Heart left ventricle (tissue), 16 donors: ENCODE measurements around the gene CHCT1. TPM values are rescaled to one million over a fixed set of nuclear protein-coding genes. Genes with fewer than 3 reads are reported as not detected.

ENCODE experiments used
- ATAC-seq, 4 donors: fragments of 200-7000 bp; cut with Tn5 transposase; one replicate each; pipeline ENCODE4 v1.9.1; 2020 to 2022; ENCODE audit warnings: moderate library complexity in 4 of 4, mild to moderate bottlenecking in 3 of 4, moderate number of reproducible peaks in 1 of 4
- DNase-seq, 5 donors: peaks; one replicate each; pipeline ENCODE4 v3.0.0-alpha.2; 2020
- H3K27ac ChIP-seq, 12 donors: fragments of 200-600 bp; sonication (generic) in 4 of 12; one replicate each; pipeline versions ENCODE4 v1.5.0 to v1.8.0; 2016 to 2022; ENCODE audit warnings: mild to moderate bottlenecking in 2 of 12
- H3K27me3 ChIP-seq, 9 donors: fragments of 200-600 bp; sonication (generic) in 2 of 9; one replicate each; pipeline versions ENCODE4 v1.5.1 to v1.8.0; 2016 to 2022; ENCODE audit warnings: mild to moderate bottlenecking in 3 of 9
- H3K36me3 ChIP-seq, 9 donors: fragments of 200-600 bp; sonication (generic) in 2 of 9; one replicate each; pipeline versions ENCODE4 v1.5.0 to v1.8.0; 2018 to 2022; ENCODE audit warnings: mild to moderate bottlenecking in 2 of 9
- H3K4me1 ChIP-seq, 12 donors: fragments of 200-600 bp; sonication (generic) in 4 of 12; one replicate each; pipeline versions ENCODE4 v1.5.0 to v1.8.0; 2016 to 2022; ENCODE audit warnings: mild to moderate bottlenecking in 3 of 12
- H3K4me3 ChIP-seq, 12 donors: fragments of 200-600 bp; sonication (generic) in 4 of 12; one replicate each; pipeline versions ENCODE4 v1.5.0 to v1.8.0; 2017 to 2022; ENCODE audit warnings: mild to moderate bottlenecking in 9 of 12, moderate library complexity in 4 of 12
- H3K9me3 ChIP-seq, 12 donors: fragments of 200-600 bp; sonication (generic) in 4 of 12; one replicate each; pipeline versions ENCODE4 v1.5.0 to v1.8.0; 2016 to 2022; ENCODE audit warnings: mild to moderate bottlenecking in 1 of 12
- CTCF ChIP-seq, 12 donors: fragments of 200-600 bp; sonication (generic) in 4 of 12; IDR thresholded peaks; one replicate each; pipeline versions ENCODE4 v1.5.0 to v1.8.0; 2018 to 2022; ENCODE audit warnings: antibody characterized with exemption in 12 of 12, mild to moderate bottlenecking in 5 of 12
- POLR2A ChIP-seq, 2 donors: fragments of 450-650 bp; IDR thresholded peaks; one replicate each; pipeline ENCODE4 v1.6.1; 2017; ENCODE audit warnings: antibody characterized with exemption in 2 of 2, mild to moderate bottlenecking in 2 of 2, moderate library complexity in 2 of 2
- WGBS, 4 donors: extraction: QIAGEN DNeasy Blood & Tissue Kit in 2 of 4; methylation state at CpG; one replicate each; pipeline versions ENCODE4 v1.1.5 to v1.1.7; 2013 to 2018; 5-methylcytosine and 5-hydroxymethylcytosine counted together
- intact Hi-C, 10 donors: fragments of 100-400 bp; cut with DNase I; formaldehyde crosslinking; loops; one replicate each; pipeline versions ENCODE4 v1.11.1 to v1.14.2; 2022
- polyA plus RNA-seq, 2 donors: library from polyadenylated mRNA; stranded (reverse); fragments of 200-250 nt; gene quantifications; one replicate each; pipeline ENCODE4 v1.2.3, GENCODE V29; 2013
- total RNA-seq, 9 donors: library from RNA; depleted of rRNA in 2 of 9; stranded (reverse); fragments of >200 nt in 2 of 9; fragmentation: NEBNext Ultra II Directional in 3 of 9; extraction: Animal tissue kit (Norgen Biotek cat#: 25700) in 3 of 9; gene quantifications; one replicate each; pipeline versions ENCODE4 v1.1.0 to v1.2.4, GENCODE V29; 2016 to 2023
- donor health status: ischemic (EF 13 %, LVEDD 7.1; RV severe dilation, severe dysfunction).
- donor health status: healthy with polysubstance abuse.
- donor health status: DM: no; HTN: yes; CAD: no.
- donor health status: DM: no; HTN: no; CAD: no.
- donor health status: ischemic (EF 25% LVEDD 6.9; RV normal size, moderate dysfunction).
- donor health status: ischemic (EF 25% LVEDD 5.7; RV mildly dilated, moderate dysfunction).
- donor health status: healthy.
- donor health status: DM: yes; HTN: yes; CAD: no.
- donor health status: ischemic (EF 35%, LVEDD 5.7; RV mildly dilated, moderate dysfunction).
- donor health status: nonischemic (EF 11% LVEDD 7.7; RV severe dilation, severe dysfunction).
- donor health status: DM: yes; HTN: yes; CAD: no.
- donor health status: PGD.
- donor health status: ischemic (EF 29% LVEDD 5.4; RV normal size, mild dysfunction).
- donor health status: nonischemic (EF 23%, LVEDD 6.1; RV moderate dilation, normal function).

CHCT1 gene
- total and polyA plus RNA-seq, 11 donors: 0.27 TPM; not detected in 10

GRCh38 chr17:60451071-60451470 lies 28.8 kb downstream of the CHCT1 start:
- no peak for ATAC-seq
- intact Hi-C loops: loop anchor here in 1 of 10 donors (10.0 kb wide), 1 partner anchor 184 kb away; no protein-coding TSS in a partner anchor

GRCh38 chr17:60451965-60452364 lies 29.7 kb downstream of the CHCT1 start:
- no peak for ATAC-seq
- Histone ChIP-seq H3K27ac (no peak overlapping the region), H3K9me3 (no peaks in the 10 kb centered on the region), H3K4me3 (no peak overlapping the region), H3K4me1 (no peaks in the 10 kb centered on the region), H3K36me3 (peaks cover 0 to 99% (median 95%) of the 10 kb centered on the region in 9 donors), H3K27me3 (no peaks in the 10 kb centered on the region)
- intact Hi-C loops: loop anchor here in 1 of 10 donors (10.0 kb wide), 1 partner anchor 183 kb away; no protein-coding TSS in a partner anchor
- DNase-seq: no peak
- TF ChIP-seq CTCF (IDR thresholded peaks at IDR 0.05) (no peak), POLR2A (IDR thresholded peaks at IDR 0.05) (no peak)

More at GRCh38 chr17:60451071-60451470, 28.8 kb downstream of the CHCT1 start:
- Histone ChIP-seq H3K27me3 (no peaks in the 10 kb centered on the region), H3K9me3 (no peaks in the 10 kb centered on the region), H3K36me3 (peaks cover 0 to 99% (median 95%) of the 10 kb centered on the region in 9 donors), H3K4me1 (no peaks in the 10 kb centered on the region), H3K4me3 (no peak overlapping the region), H3K27ac (no peak overlapping the region)
- 95 to 100% (median 97%) methylated on average over 1 of the region's 1 CpG for WGBS, 4 donors
- no peak for DNase-seq
- TF ChIP-seq CTCF (IDR thresholded peaks at IDR 0.05) (no peak), POLR2A (IDR thresholded peaks at IDR 0.05) (no peak)

GRCh38 chr17:60455378-60455777 lies 33.1 kb downstream of the CHCT1 start:
- no peak overlapping the region for H3K4me3 ChIP-seq
- ATAC-seq (no peak), DNase-seq (no peak)
- no peak for TF ChIP-seq POLR2A (IDR thresholded peaks at IDR 0.05)
- TF ChIP-seq CTCF (IDR thresholded peaks at IDR 0.05): no peak
- H3K4me1 ChIP-seq: no peaks in the 10 kb centered on the region
- 81 to 97% (median 92%) methylated on average over 4 of the region's 4 CpGs for WGBS, 4 donors
- intact Hi-C loops: loop anchor here in 1 of 10 donors (10.0 kb wide), 1 partner anchor 179 kb away; no protein-coding TSS in a partner anchor
- H3K27me3 ChIP-seq: no peaks in the 10 kb centered on the region
- H3K36me3 ChIP-seq: peaks cover 0 to 100% (median 99%) of the 10 kb centered on the region in 9 donors
- no peak overlapping the region for H3K27ac ChIP-seq
- H3K9me3 ChIP-seq: no peaks in the 10 kb centered on the region

GRCh38 chr17:60457148-60457547 lies 34.9 kb downstream of the CHCT1 start:
- H3K36me3 ChIP-seq: peaks cover 0 to 100% (median 99%) of the 10 kb centered on the region in 9 donors
- ATAC-seq: no peak
- intact Hi-C loops: loop anchor here in 1 of 10 donors (10.0 kb wide), 1 partner anchor 178 kb away; no protein-coding TSS in a partner anchor

More at GRCh38 chr17:60457148-60457547, 34.9 kb downstream of the CHCT1 start:
- Histone ChIP-seq H3K9me3 (no peaks in the 10 kb centered on the region), H3K27me3 (no peaks in the 10 kb centered on the region), H3K27ac (no peak overlapping the region), H3K4me1 (no peaks in the 10 kb centered on the region), H3K4me3 (no peak overlapping the region)
- TF ChIP-seq CTCF (IDR thresholded peaks at IDR 0.05) (no peak), POLR2A (IDR thresholded peaks at IDR 0.05) (no peak)
- DNase-seq: no peak
- 96 to 99% (median 98%) methylated on average over 2 of the region's 2 CpGs for WGBS, 4 donors
